SW480 (cell line): ENCODE results near the gene PODN.
A peak's percentile ranks its signal among the peaks of the same experiment; 100 is the strongest.

Experiments
- DNase-seq: peaks from one replicate; pipeline ENCODE4 v3.0.0-alpha.2; 2016; ENCODE audit warnings: low spot score

The PODN gene

DNA sequence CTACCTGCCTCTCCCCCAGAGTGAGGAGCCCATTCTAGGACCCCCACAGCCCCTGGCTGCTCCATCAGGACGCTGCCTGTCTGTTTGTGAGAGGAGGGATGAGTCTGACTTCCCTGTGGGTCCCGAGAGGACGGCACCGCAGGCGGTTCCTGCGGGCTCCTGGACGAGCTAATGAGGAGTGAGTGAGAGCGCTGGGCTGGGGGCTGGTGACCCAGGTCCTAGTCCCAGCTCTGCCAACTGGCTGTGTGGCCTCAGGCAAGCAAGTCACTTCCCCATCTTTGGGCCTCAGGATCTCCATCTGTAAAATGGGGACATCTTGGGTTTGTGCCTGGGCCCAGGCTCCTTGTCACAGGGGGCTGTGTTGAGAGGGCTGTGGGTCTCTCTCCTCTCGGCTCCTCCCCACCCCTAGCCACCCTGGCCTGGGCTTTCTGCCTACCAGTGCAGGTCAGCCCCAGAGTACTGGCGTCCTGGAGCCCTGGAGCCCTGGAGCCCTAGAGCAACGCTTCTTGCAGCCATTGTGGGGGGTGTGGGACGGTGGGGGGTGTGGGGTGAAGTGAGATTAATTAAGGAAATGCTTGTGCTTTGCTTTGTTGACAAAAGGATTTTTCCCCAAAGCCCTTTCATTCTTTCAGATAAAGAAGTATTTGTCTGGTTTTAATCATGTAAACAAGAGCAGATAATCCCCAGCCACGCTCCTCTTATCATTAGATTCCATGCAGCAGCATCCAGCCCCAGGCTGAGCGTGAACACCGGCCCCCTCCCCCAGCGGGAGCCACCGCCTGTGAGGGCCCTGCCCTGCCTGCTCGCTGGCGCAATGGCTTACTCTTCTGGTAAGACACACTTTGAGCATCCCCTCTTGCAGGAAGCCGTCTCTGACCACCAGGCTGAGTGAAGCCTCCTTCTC lies 53.6 kb downstream of the PODN start:
- DNase-seq, result no peak

GRCh38 chr1:53116307-53116810 lies 54.3 kb downstream of the PODN start:
- DNase-seq, result no peak

GRCh38 chr1:53116933-53117600 lies 55.1 kb downstream of the PODN start:
- no peak for DNase-seq

DNA sequence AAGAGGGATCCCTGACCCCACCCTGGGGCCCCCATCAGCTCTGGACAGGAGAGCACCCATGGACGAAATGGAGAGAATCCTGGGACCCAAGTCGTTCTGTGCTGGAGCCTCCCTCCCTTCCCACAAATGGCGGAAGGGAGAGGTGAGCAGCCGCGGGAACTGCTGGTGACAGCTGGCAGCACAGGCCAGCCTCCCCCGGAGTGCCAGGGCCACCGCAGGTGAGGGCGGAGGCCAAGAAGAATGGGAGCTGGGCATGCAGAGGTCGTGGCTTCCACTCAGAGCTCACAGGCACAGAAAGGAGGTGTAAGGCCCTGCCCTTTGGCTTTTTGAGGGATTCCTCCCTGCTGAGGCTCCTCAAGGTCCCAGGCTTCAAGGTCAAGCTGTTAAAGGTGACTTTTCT lies 55.8 kb downstream of the PODN start:
- DNase-seq, result no peak

DNA sequence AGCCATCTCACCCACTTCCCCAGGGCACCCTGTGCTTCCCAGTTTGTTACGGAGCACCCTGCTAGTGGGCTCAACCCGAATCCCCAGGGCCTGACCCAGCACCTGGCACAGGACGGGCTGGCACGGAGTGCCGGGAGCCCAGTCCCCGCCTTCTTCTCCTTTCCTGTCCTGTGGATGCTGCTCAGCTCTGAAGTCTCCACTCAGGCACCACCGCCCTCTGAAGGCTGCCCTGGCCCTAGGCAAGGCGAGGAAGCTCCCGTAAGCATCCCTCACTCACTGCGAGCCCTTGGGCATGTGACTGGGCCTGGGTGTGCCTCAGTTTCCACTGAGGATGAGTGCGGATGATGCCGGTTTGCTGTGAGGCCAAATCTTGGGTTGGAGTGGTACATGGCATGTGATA lies 58.6 kb downstream of the PODN start:
- DNase-seq, result no peak

DNA sequence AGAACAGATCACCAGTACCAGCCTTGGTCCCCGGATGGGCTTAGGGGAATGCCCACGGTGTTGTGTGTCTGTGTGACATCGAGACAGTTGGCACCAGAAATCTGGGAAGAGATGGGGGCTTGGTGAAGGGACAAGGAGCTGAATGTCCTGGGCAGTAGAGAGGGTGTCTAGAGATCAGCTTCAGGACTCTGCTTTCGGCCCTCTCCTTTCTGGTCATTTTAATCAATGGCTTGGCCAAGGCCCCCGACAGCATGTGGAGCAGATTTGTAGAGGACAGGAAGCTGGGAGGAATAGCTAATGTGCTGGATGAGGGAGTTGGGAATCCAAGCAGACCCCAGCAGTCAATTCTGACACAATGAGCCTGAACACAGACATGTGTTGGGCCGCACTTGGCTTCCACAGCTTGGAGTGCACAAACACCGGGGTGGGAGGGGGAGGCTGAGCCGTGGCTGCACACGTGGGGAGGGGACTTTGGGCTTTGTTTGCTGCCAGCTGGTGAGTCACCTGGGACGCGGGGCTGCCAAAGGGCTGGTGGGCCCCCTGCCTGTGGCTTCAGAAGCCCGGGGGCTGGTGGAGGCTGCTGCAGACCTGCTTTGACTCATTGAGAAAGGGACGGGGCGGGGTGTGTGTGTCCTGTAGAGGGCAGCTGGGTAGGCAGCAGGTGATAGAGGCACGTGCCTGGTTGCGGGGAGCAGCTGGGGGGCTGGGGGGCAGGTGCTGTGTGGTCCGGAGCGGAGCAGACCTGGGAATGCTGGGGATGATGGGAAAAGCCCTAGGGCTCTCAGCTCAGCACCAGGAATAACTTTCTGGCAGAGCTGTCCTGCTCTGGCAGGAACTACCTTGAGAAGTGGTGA lies 59.5 kb downstream of the PODN start:
- DNase-seq, result peak; percentile 25

GRCh38 chr1:53122201-53122885 lies 60.3 kb downstream of the PODN start:
- DNase-seq, result no peak

- DNase-seq, result no peak
These were observed 61.0 kb downstream of the PODN start for GRCh38 chr1:53122961-53123413.

GRCh38 chr1:53123453-53124140 lies 61.6 kb downstream of the PODN start:
- DNase-seq, result no peak

GRCh38 chr1:53125122-53125521 lies 63.1 kb downstream of the PODN start:
- no peak for DNase-seq

DNA sequence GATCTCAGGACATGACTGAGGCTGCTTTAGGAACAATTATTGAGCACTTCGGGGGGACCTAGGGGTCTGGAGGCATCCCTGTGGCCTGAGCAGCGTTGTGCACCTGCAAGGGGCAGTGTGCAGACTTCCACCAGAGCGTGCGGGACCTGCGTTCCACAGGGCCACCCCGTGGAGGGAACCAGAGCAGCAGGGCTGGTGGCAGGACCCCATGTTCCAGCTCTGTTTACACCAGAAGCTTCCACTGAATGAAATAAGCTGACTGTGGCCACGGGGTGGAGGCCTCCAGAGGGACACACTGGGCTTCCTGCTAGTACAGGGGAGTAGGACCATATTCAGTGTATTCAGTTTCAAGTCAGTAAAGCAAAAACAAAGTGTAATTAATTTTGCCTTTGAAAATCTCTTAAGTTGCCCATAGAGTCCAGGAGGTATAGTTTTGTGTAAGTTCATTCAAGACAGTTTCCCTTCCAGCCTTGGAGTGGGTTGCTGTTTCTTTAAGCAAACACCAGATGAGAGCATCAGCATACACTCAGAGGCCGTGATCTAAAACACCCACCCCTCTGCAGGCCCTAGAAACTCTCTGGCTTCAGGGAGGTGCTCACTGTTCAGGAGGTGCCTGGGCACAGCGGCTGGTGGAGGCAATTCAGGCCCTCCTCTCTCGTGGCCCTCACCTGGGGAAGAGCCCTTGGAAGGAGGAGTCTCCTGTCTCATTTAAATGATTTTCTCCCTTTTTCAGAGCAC lies 63.8 kb downstream of the PODN start:
- no peak for DNase-seq

- DNase-seq, result no peak
These were observed 64.5 kb downstream of the PODN start for GRCh38 chr1:53126495-53126894.

- no peak for DNase-seq
These were observed 65.5 kb downstream of the PODN start for GRCh38 chr1:53127546-53127945.

GRCh38 chr1:53128401-53128800 lies 66.4 kb downstream of the PODN start:
- DNase-seq, result no peak

- no peak for DNase-seq
These were observed 68.0 kb downstream of the PODN start for GRCh38 chr1:53129891-53130597.

DNA sequence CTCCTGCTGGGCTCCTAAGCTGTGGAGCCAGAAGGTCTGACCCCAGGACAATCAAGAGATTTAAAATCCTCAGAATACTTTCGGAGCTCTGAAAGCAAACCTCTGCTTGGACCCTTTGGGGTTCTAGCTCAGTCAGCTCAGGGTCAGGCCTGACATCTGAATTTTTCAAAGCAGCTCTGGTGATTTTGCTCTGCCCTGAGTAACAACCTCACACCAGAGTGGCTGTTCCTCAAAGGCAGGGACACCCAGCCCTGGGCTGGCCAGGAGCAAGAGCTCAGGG lies 68.5 kb downstream of the PODN start:
- DNase-seq, result no peak

DNA sequence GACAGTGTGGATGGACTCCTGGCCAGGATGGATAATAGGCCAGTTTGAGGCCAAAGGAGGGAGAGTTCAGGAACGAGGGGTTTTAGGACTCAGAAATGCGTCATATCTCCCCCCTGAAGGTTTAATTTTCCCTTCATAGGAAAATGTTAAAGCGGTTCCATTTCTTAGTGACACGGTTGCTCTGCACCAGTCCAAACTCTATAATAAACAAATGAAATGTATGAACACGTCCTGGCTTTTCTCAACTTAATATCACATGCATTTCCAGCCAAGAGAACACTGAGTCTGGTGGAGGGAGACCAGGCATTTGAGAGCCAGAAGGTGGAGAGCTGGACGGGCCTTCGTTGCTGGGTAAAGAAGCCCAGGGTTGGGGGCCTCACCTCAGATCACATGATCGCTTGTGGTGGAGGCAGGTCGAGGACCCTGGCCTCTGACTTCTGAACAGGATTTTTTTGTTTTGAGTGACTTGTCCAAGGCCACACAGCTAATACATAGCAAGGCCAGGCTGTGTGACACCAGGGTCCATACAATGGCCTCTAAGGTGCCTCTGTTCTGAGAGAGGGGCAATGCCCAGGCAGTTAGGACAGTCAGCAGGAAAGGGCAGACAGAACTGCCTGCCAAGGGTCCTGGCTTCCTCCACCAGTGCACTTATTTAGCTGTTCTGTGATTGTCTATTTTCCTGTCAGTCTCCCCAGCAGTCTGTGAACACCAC lies 69.0 kb downstream of the PODN start:
- DNase-seq, result no peak

DNA sequence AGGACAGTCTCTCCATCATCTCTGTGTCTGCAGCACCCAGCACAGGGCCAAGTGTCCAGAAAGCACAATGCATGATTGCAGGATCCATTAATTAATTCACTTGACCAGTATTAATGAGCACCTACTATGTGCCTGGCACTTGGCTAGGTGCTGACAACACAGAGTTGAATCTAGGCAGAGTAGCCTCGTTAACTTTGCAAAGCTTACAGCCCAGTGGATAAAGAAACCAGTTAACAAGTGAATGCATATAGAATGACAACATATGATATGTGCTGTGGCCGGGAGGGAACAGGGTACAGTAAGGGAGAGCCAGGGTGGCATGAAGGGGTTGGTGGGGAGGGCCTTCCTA lies 69.6 kb downstream of the PODN start:
- DNase-seq, result no peak

DNA sequence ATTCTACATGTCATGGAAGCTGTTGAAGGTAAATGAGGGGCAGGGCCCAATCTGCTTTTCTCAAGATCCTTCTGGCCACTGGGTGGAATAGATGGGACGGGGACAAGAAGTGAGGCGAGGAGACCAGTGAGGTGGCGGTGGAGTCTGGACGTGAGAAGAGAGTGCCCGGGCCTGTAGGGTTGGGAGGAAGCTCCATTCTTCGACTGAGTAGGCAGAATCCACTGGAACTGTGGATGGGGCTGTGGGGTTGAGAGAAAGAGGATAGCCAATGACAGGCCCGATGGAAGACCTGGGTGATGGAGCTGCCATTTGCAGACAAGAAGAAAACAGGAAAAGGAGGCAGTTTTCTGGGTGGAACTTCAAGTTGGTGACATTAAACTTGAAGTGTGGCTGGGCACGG lies 70.2 kb downstream of the PODN start:
- DNase-seq, result no peak
